GM18519 (cell line): ENCODE results near the gene RGS7.
"Not testable (repeated sequence)": the region's sequence is repeated elsewhere in the genome, so short reads cannot be mapped to it uniquely, and the experiment has no call there.

Experiments used
- ATAC-seq: cut with Tn5 transposase; IDR thresholded peaks from one replicate; pipeline ENCODE4 v1.9.1; 2021; ENCODE audit warnings: mild to moderate bottlenecking, moderate library complexity; ENCODE audit not compliant: unreplicated experiment, low FRiP score

Gene RGS7

DNA sequence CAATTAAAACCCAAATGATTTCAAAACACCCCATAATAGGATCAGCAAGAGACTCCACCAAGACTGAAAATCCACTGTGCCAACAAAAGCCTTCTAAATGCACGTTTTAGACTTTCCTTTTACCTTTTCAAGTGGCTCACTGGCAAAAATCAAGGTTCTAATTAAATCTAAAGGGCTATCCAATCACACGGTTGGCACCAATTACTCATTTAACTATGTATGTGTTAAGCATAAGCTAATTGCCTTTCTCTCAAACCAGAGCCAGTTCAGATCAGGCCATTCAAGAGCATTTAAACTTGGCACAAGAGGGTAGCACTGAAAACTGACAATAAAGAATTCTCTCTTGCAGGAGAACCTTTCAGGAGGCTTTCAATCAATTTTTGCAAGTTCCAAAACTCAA is 139.5 kb downstream of the RGS7 start:
- ATAC-seq: no peak

GRCh38 chr1:241215683-241216082 is 141.3 kb downstream of the RGS7 start:
- no peak for ATAC-seq

- ATAC-seq: no peak
These were observed 141.8 kb downstream of the RGS7 start for GRCh38 chr1:241215203-241215602.

DNA sequence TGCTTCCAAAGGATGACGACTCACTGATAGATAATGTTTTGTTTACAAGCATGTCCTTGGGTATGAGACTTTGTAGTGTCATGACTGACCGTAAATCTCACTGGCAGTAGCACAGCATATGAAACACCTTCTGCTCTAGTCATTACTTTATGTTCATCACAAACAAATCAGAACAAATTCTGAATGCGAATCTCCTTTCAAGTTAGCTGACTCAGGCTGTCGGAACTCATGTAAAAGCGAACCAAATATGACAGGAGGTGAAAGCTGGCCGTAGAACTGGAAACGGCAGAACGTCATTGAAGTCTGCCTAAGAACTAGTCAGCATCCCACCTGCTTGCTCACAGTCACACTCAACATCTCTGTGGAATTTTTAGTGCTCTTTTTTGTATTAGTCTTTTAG is 143.9 kb downstream of the RGS7 start:
- no peak for ATAC-seq

DNA sequence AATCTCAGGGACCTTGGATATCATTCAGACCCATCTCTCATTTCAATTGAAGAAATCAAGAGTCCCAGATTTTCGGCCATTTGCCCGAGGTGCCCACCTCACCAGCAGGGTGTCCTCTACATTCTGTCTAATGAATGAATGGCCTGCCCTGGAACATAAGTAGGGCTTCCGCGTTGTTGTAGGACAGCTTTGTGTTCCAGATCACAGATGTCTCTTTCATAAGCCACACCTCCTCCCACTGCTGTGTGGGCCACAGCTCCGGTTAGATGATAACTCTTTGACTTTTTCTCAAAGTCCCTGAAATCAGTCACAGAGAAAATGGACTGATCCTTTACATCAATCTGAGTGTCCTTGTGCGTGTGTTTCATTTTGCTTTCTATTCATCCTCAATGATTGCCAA is 144.4 kb downstream of the RGS7 start:
- ATAC-seq: no peak

GRCh38 chr1:241208910-241209379 is 148.1 kb downstream of the RGS7 start:
- no peak for ATAC-seq

GRCh38 chr1:241203817-241204216 is 153.2 kb downstream of the RGS7 start:
- no peak for ATAC-seq

DNA sequence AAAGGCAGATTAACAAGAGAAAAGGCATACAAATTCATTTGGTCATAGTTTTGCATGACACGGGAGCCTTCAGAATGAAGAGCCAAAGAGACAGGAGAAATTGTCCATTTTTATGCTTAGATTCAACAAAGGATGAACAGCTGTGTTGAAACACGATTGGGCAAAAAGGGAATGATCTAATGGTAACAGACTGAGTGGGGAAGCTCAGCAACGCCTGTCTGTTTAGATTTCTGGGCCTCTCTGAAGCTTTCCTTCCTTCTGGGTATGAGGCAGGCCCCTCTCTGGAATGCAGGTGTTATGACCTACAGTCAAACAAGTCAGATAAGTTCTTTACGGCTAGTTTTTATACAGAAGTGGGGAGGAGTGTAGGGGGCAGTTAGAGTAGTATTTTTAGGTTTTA is 154.6 kb downstream of the RGS7 start:
- ATAC-seq: no peak

DNA sequence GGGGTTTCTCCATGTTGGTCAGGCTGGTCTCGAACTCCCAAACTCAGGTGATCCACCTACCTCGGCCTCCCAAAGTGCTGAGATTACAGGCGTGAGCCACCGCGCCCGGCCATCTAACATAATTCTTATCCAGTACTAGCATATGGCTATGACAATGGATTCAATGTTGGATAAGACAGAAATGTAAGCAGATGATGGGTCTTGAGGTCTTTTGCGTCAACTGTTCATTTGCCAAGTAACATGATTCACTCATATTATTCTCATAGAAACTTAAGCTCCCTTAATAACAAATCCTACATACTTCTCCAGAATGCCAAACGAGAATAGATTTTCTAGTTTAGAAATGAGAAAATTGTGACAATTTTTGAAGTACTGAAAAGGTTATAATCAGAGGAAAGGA is 170.3 kb downstream of the RGS7 start:
- ATAC-seq: no peak

GRCh38 chr1:241181971-241182370 is 175.0 kb downstream of the RGS7 start:
- no peak for ATAC-seq

DNA sequence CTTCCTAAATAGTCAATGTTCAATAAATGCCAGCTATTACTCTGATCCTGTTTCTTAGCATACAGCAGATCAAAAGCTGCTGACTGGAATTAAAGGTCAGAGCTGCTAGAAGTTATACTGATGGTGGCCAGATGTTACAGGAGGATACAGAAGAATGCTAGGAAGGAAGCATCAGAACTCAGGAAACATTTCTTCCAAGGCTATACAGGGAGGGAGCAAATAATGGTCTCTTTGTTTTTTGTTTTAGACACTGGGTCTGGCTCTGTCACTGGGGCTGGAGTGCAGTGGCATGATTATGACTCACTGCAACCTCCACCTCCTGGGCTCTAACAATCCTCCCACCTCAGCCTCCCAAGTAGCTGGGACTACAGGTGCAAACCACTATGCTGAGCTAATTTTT is 175.5 kb downstream of the RGS7 start:
- ATAC-seq: no peak

- no peak for ATAC-seq
These were observed 176.4 kb downstream of the RGS7 start for GRCh38 chr1:241180569-241180968.

DNA sequence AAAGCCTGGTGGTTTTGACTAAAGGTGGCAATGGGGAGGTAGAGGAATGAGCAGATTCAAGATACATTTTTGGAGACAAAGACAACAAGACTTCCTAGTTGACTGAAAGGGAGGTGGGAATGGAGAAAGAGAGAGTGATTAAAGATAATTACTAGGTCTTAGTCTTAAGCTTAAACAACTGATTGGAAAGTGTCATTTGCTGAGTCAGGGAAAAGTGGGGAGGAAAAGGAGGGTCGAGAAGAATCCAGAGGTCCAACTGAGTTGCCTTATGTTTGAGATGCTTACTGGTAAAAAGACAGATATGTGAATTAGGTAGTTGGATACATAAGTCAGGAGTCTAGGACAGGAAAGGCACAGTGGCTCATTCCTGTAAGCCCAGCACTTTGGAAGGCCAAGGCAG is 179.3 kb downstream of the RGS7 start:
- no peak for ATAC-seq

GRCh38 chr1:241172486-241172885 is 184.5 kb downstream of the RGS7 start:
- ATAC-seq: no peak

DNA sequence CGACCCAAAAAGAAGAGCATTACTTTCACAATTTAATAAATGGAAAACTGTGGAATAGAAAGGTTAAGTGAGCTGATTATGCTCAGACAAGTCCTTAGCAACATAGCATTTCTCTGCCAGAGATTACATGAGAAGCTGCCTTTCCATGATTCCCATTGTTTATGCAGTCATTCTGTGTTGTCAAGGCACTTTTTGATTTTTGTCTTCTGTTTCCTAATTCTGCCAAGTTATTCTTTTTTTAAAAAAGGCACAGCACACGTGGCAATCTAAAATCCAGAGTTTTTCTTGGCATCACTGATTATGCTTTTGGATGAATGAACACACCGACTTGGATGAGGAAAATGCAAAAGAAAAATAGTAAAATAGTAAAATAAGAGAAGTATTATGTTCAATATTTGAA is 185.0 kb downstream of the RGS7 start:
- ATAC-seq: no peak

DNA sequence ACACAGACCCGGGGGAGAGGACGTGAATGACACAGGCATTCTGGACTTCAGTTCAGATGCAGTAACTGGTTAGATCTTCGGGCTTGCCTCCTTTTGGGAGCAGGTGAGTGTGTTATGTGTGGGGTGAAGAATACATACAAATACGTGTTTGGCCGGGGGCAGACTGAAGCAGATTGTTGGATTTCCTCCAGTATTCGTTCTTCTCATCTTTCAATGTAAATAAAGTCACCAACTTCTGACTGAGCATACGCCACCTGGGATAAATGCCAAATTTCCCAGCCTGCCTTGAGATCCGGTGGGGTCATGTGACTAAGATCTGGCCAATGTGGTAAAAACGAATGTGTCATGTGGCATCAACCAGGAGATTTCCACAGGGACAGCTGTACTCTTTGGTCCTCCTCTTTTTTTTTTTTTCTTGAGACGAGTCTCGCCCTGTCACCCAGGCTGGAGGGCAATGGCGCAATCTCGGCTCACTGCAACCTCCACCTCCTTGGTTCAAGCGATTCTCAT is 189.8 kb downstream of the RGS7 start:
- no peak for ATAC-seq

DNA sequence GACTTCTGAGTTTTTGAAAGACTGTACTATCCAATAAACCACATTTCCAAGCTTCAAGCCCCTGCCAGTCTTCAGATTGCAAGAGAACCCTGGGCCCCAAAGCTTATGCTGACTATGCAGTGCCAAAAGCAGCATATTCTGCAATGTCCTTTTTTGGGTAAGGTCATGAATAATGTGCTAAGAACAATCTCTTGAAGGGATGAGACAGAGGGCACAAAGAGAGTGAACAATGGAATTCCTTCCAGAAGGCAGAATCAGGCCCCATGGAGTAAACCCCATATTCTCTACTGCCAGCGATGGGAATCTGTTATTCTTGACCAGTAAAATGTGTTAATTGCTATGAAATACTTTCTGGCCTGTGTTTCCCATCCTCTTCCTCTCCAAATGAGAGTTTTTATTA is 190.4 kb downstream of the RGS7 start:
- no peak for ATAC-seq

DNA sequence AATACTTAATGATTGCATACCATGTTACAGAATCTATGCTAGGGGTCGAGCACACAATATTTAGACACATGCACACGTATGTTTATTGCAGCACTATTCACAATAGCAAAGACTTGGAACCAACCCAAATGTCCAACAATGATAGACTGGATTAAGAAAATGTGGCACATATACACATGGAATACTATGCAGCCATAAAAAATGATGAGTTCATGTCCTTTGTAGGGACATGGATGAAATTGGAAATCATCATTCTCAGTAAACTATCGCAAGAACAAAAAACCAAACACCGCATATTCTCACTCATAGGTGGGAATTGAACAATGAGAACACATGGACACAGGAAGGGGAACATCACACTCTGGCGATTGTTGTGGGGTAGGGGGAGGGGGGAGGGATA is 191.7 kb downstream of the RGS7 start:
- not testable (repeated sequence) for ATAC-seq

- no peak for ATAC-seq
These were observed 193.6 kb downstream of the RGS7 start for GRCh38 chr1:241163363-241163762.

DNA sequence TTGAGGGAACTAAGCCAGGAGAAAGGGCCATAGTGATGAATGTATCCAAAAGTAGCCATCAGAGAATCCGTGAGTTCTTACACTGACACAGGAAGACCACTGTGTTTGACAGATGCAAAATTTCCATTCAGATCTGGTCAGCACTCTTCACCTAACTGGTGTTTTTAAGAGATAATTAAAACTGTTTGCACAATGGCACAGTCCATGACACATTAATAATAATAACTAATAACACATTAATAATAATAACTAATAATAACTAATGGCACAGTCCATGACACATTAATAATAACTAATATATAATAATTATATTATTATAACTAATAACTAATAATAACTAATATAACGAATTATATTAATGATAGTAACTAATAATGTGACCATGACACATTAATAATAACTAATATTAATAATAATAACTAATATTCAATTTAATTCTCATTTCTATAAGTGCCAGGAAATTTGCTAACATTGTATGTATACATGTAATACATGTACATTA is 195.8 kb downstream of the RGS7 start:
- no peak for ATAC-seq

DNA sequence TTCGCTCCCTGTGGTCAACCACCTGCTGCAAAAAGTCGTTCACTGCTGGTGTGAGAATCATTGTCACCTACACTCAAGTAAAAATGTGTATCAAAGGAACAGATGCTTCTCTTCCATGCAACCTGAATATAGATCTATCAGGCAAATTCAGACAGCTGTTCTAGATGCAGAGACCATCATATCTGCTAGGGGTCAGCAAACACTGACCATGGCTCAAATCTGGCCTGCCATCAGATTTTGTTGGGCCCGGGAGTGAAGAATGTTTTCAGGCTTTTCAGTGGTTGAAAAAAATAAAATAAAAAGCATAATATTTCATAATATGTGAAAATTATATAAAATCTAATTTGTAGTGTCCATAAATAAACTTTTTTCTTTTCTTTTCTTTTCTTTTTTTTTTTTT is 199.6 kb downstream of the RGS7 start:
- ATAC-seq: no peak

GRCh38 chr1:241156231-241156965 is 200.6 kb downstream of the RGS7 start:
- no peak for ATAC-seq
